ENCODE data around the gene GPATCH4. TPM values are rescaled to one million over a fixed set of nuclear protein-coding genes. Genes with fewer than 3 reads are reported as not detected.

GPATCH4 gene
- total and polyA plus RNA-seq, 2 donors (not counting 1 experiment from before 2014, with no cell fraction given): 12.2 to 23.6 TPM

DNA sequence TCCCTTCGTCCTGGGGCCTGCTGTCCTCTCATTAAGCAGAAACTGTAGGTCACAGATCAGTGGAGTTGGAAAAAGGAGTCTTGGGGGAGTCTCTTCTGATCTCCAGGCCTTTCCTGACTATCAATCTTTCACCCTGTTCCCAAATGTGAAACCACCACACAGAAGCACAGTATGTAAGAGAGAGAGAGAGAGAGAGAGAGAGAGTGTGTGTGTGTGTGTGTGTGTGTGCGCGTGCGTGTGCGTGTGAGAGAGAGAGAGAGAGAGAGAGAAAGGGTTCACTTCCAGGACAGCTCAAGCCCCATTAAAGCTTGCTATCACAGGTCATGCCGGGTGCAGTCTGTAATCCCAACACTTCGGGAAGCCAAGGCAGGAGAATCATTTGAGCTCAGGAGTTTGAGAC is 23.2 kb downstream of the GPATCH4 start:
- Histone ChIP-seq H3K4me3 (replicated peaks in 1 of 4; ENCODE audit: control extremely low read depth in 1 of 4, insufficient read depth in 1 of 4, low read depth in 3 of 4, low read length in 4 of 4) (no peak overlapping the region), H3K9me3 (ENCODE audit: control insufficient read depth, insufficient read depth, low read depth, low read length) (no peaks in the 10 kb centered on the region), H3K9ac (ENCODE audit: insufficient read depth, low read length) (no peak overlapping the region), H3K36me3 (ENCODE audit: control insufficient read depth, insufficient read depth, low read length) (no peaks in the 10 kb centered on the region), H3K4me1 (ENCODE audit: control insufficient read depth, extremely low read depth, insufficient read depth, low read length) (no peaks in the 10 kb centered on the region), H3K27ac (ENCODE audit: insufficient read depth, low read length) (no peak overlapping the region), H3K27me3 (ENCODE audit: control insufficient read depth, insufficient read depth, low read length) (peaks cover 6% of the 10 kb centered on the region), H2AFZ (ENCODE audit: low read length) (no peak overlapping the region), H4K20me1 (ENCODE audit: control insufficient read depth, extremely low read depth, insufficient read depth, low read length) (no peaks in the 10 kb centered on the region), H3K79me2 (ENCODE audit: control insufficient read depth, insufficient read depth, low read length) (no peaks in the 10 kb centered on the region), H3K4me2 (ENCODE audit: extremely low read depth, insufficient read depth, low read length) (no peak overlapping the region)
- no peak for DNase-seq (ENCODE audit: low read depth in 2 of 2)
- TF ChIP-seq, protein P1, sequence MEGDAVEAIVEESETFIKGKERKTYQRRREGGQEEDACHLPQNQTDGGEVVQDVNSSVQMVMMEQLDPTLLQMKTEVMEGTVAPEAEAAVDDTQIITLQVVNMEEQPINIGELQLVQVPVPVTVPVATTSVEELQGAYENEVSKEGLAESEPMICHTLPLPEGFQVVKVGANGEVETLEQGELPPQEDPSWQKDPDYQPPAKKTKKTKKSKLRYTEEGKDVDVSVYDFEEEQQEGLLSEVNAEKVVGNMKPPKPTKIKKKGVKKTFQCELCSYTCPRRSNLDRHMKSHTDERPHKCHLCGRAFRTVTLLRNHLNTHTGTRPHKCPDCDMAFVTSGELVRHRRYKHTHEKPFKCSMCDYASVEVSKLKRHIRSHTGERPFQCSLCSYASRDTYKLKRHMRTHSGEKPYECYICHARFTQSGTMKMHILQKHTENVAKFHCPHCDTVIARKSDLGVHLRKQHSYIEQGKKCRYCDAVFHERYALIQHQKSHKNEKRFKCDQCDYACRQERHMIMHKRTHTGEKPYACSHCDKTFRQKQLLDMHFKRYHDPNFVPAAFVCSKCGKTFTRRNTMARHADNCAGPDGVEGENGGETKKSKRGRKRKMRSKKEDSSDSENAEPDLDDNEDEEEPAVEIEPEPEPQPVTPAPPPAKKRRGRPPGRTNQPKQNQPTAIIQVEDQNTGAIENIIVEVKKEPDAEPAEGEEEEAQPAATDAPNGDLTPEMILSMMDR (conservative IDR thresholded peaks at IDR 0.05 in 1 of 2, IDR thresholded peaks at IDR 0.05 in 1 of 2; ENCODE audit: low read depth in 1 of 2, low read length in 2 of 2): no peak
- TF ChIP-seq EZH2 (IDR thresholded peaks at IDR 0.05; ENCODE audit: low read length, missing control alignments): no peak

- Histone ChIP-seq H3K4me1 (ENCODE audit: control insufficient read depth, extremely low read depth, insufficient read depth, low read length) (no peaks in the 10 kb centered on the region), H3K9me3 (ENCODE audit: control insufficient read depth, insufficient read depth, low read depth, low read length) (no peaks in the 10 kb centered on the region), H3K9ac (ENCODE audit: insufficient read depth, low read length) (no peak overlapping the region), H3K36me3 (ENCODE audit: control insufficient read depth, insufficient read depth, low read length) (no peaks in the 10 kb centered on the region), H4K20me1 (ENCODE audit: control insufficient read depth, extremely low read depth, insufficient read depth, low read length) (no peaks in the 10 kb centered on the region), H3K27me3 (ENCODE audit: control insufficient read depth, insufficient read depth, low read length) (peaks cover 6% of the 10 kb centered on the region), H3K79me2 (ENCODE audit: control insufficient read depth, insufficient read depth, low read length) (no peaks in the 10 kb centered on the region), H2AFZ (ENCODE audit: low read length) (no peak overlapping the region), H3K4me3 (replicated peaks in 1 of 4; ENCODE audit: control extremely low read depth in 1 of 4, insufficient read depth in 1 of 4, low read depth in 3 of 4, low read length in 4 of 4) (no peak overlapping the region), H3K4me2 (ENCODE audit: extremely low read depth, insufficient read depth, low read length) (no peak overlapping the region), H3K27ac (ENCODE audit: insufficient read depth, low read length) (no peak overlapping the region)
- DNase-seq (ENCODE audit: low read depth in 2 of 2): no peak
- no peak for TF ChIP-seq EZH2 (IDR thresholded peaks at IDR 0.05; ENCODE audit: low read length, missing control alignments)
- TF ChIP-seq, protein P1 (conservative IDR thresholded peaks at IDR 0.05 in 1 of 2, IDR thresholded peaks at IDR 0.05 in 1 of 2; ENCODE audit: low read depth in 1 of 2, low read length in 2 of 2): no peak
Observed at GRCh38 chr1:156577550-156577949, 23.7 kb downstream of the GPATCH4 start.

- Histone ChIP-seq H3K79me2 (ENCODE audit: control insufficient read depth, insufficient read depth, low read length) (peaks cover 21% of the 10 kb centered on the region), H3K27ac (ENCODE audit: insufficient read depth, low read length) (no peak overlapping the region), H3K4me2 (ENCODE audit: extremely low read depth, insufficient read depth, low read length) (no peak overlapping the region), H2AFZ (ENCODE audit: low read length) (no peak overlapping the region), H3K27me3 (ENCODE audit: control insufficient read depth, insufficient read depth, low read length) (peaks cover 6% of the 10 kb centered on the region), H3K9me3 (ENCODE audit: control insufficient read depth, insufficient read depth, low read depth, low read length) (no peaks in the 10 kb centered on the region), H3K4me1 (ENCODE audit: control insufficient read depth, extremely low read depth, insufficient read depth, low read length) (peaks cover 10% of the 10 kb centered on the region), H3K4me3 (replicated peaks in 1 of 4; ENCODE audit: control extremely low read depth in 1 of 4, insufficient read depth in 1 of 4, low read depth in 3 of 4, low read length in 4 of 4) (no peak overlapping the region), H4K20me1 (ENCODE audit: control insufficient read depth, extremely low read depth, insufficient read depth, low read length) (no peaks in the 10 kb centered on the region), H3K36me3 (ENCODE audit: control insufficient read depth, insufficient read depth, low read length) (no peaks in the 10 kb centered on the region), H3K9ac (ENCODE audit: insufficient read depth, low read length) (no peak overlapping the region)
- TF ChIP-seq, protein P1 (conservative IDR thresholded peaks at IDR 0.05 in 1 of 2, IDR thresholded peaks at IDR 0.05 in 1 of 2; ENCODE audit: low read depth in 1 of 2, low read length in 2 of 2): no peak
- no peak for TF ChIP-seq EZH2 (IDR thresholded peaks at IDR 0.05; ENCODE audit: low read length, missing control alignments)
- no peak for DNase-seq (ENCODE audit: low read depth in 2 of 2)
Observed at GRCh38 chr1:156574039-156574633, 27.1 kb downstream of the GPATCH4 start.
